HuH-7 (cell line): ENCODE measurements around the gene TMEM94.

Source experiments
- DNase-seq: peaks from one replicate; pipeline ENCODE4 v3.0.0; 2011; ENCODE audit warnings: low spot score

The TMEM94 gene

GRCh38 chr17:75525806-75526554 lies 69.5 kb downstream of the TMEM94 start:
- DNase-seq, result no peak

DNA sequence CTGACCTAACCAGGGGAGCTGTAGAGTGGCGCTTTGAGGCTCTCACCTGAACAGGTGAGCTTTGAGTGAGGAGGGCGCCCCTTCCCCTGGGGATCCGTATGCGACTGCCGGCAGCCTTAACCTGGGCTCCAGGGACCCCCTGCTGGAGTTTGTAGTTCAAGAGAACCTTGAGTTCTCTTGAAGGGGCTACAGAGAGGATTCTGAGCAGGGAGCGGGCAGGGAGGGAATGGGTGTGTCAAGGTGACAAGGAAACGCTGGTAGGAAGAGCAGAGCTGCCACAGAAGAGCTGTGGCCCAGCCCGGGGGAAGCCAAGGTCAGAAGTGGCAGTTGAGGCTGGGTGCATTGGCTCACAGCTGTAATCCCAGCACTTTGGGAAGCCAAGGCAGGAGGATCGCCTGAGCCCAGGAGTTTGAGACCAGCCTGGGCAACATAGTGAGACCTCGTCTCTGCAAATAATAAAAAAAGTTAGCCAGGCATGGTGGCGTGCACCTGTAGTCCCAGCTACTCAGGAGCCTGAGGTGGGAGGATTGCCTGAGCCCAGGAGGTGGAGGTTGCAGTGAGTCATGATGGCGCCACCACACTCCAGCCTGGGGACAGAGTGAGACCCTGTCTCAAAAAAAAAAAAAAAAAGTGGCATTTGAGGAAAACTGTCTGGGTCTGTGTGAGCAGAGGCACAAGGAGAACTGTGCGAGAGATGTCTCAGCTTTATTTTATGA lies 70.3 kb downstream of the TMEM94 start:
- DNase-seq, result no peak

DNA sequence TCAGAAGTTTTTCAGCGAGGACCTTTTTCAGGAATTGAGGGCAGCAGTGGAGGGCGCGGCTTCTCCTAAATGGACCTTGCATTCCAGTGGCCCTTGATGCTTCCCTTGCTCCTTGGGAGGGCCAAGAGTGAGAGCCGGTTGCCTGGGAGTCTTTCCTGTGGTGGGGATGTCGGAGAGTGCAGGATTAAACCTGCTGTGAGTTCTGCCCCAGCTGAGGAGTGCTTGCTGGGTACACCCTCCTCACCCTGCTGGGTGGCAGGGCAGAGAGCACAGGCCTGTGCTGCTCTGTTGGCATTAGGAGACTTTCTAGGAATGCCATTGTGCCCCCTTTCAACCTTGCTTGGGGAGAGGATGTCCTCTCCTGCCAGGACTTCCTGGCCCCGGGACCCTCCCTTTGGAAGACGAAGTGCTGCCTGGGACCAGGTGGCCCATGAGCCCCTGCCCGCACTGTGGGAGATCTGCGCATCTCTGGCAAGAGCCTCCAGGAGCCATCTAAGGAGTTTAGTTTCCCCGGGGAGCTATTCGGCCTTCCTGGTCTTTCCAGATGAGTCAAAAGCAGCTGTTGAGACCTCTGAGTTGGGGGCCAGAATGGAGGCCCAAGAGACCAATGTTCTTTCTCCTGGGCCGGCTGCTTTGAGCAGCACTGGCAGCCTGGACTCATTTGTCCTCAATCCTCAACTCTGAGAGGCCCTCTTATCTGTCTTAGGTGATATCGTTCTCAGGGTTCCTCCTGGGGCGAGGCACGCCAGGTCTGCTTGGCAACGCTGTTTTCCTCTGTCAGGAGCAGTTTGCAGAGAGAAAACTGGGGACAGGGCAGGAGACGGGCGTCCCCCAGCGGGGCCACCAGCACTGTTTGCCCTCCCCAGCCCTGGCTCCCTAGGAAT lies 74.6 kb downstream of the TMEM94 start:
- DNase-seq, result no peak

- DNase-seq, result no peak
Measured at GRCh38 chr17:75531721-75532072, 75.3 kb downstream of the TMEM94 start.

DNA sequence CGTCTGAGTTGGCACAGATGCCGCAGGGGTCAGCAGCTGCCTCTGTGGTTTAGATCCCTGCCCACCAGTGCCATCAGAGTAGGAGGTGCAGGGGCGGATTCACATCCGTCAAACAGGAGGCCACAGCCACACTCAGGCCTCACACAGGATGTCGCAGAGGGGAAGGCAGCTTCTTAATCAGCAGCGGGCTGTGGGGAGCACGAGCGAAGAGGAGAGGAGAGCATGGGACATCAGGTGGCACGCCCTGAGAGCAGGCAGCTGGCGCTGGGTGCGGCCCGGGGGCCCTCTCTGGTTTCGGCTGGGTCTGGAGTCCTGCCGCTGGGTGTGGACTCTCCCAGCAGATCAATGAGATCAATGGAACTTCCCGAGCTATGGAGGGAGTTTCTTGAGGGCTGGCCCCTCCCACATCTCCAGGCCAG lies 78.7 kb downstream of the TMEM94 start:
- DNase-seq, result no peak

DNA sequence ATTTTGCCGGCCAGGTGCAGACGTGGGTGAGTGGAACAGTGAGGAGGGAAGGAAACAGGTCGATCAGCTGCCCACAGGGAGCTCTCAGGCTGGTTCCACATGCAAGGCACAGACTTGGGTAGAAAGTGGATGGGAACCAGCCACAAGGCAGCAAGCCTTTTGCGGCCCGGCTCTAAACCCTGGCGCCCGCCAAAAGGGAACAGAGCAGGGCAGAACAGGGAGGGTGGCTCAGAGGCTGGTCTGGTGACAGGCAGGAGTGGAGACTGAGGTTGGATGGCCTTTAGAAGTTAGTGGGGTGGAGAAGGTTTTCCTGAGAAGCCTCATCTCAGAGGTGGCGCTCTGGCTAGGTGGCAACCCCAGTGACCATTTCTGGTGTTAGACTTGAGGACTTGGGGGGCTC lies 79.4 kb downstream of the TMEM94 start:
- DNase-seq, result no peak

DNA sequence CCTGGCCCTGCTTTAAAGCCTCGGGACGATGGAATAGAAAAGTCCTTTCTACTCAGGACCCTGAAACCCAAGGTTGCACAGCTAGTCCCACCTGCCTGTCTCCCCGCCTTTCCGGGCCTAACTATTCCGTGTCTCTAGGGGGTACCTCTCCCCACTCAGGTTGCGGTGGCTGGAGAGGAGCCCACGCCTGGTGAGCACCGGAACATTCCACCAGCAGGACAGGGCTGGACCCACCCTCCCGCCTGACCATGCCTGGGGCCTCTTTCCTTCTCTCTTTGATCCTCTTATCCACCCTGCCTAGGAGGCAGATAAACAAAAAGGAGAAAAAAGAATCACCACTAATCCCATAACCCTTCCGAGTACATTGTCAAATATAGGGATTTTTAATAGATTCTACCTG lies 79.9 kb downstream of the TMEM94 start:
- no peak for DNase-seq

DNA sequence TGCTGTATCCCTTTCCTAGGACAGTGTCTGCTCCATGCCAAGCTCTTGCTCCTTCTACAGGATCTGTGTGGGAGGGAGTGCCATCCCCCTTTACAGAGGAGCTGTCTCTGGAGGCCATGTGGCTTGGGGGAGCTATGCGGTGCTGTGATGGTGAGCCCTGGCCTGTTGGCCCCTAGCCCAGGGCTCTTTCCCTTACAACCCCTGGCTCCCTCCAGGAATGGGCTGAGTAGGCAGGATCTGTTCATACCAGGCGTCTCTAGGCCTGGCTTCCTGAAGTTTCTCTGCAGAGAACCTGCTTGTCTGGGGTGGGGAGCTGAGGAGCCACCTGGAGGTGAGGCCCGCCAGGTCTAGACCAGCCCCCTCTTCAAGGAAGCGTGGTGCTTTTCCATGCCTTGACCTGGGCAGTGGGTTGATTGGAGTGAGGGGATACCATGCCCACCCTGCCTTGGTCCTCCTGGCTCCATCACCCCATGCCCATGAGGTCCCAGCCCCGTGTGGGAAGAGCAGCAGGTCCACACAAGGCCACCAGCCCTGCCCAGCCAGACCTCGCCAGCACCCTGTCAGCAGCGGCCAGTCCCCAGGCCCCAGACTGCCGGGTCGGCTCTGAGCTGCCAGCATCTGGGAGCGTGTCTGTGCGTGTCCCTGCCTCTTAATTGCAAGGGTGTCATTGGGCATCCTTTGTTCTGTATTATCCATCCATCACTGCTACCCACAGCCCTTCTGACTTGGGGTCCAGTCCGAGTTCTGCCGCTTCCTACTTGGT lies 83.7 kb downstream of the TMEM94 start:
- DNase-seq, result no peak

GRCh38 chr17:75540923-75541503 lies 84.6 kb downstream of the TMEM94 start:
- no peak for DNase-seq

- DNase-seq, result no peak
Measured at GRCh38 chr17:75542229-75542628, 85.8 kb downstream of the TMEM94 start.

DNA sequence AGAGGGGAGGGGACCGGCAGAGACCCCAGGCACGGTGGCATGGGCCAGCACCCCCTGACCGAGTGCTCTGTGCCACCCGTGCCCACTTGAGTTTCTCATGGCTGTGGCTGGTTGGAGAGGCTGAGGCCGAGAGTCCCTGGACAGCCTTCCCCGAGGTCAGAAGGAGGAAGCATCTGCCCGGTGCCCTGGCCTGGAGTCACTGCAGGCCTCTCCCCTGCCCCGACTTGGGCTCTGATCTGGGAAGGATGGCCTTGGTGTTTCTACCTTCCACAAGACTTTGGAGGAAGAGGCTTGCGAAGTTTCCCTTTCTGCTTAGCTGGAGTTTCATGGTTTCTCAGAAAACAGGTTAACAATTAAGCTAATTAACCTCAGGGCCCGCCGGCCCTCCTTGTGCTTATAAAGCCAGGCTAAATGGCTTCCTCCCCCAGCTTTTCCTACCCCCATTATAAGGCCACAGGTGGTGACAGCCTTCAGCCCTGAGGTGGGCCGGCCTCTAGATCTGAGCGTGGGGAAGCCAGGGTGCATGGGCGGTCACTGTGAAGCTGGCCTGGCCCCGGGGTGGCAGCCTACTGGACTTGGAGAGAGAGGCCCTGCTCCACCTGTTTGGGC lies 86.4 kb downstream of the TMEM94 start:
- no peak for DNase-seq

DNA sequence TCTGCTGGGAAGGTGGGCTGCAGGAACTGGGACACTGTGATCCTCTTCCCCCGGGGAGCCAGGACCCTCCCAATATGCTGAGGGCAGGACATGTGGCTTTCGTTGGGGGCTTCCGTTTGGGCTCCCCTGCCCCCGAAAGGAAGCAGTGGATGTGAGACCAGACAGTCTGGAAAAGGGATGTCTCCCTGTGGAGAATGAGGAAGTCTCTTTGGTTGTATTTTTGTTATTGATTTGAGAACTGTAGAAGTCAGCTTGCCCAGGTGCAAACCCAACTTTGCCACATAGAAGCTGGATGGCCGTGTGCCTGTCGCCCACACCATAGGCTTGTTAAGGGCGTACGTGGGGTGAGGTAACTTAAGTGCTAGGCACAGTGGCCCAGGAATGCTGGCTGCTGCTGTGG lies 87.8 kb downstream of the TMEM94 start:
- no peak for DNase-seq

- no peak for DNase-seq
Measured at GRCh38 chr17:75546181-75546580, 89.7 kb downstream of the TMEM94 start.

- no peak for DNase-seq
Measured at GRCh38 chr17:75547091-75547490, 90.7 kb downstream of the TMEM94 start.

DNA sequence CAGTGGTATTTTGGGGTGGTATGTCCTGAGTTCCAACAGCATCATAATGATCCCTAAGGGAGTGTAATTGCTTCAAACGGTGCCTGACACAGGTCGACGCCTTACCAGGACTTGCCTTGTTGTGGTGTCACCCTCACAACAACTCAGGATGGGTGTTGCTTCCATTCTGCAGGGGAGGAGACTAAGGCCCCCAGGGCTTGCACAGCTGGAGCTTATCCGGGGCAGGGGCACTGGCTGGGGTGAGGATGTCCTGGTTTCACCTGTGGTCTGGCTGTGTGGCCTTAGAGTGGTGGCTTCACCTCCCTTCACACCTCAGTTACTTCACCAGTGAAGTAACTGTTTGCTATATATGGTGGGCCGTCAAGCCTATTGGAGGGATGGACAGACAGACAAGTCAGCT lies 92.4 kb downstream of the TMEM94 start:
- no peak for DNase-seq
